Activated T-helper 1 cell treated with anti-CD3 and anti-CD28 coated beads, Interleukin-12 subunit alpha, Interleukin-12 subunit beta, Interleukin-2, Interleukin-4 antibody, amounts not matched to agents 30 ng/mL and 10 ng/mL and 1 ng/mL, durations not matched to agents 14 hours and 24 hours and 36 hours (primary cell): ENCODE data around the gene CDHR4. TPM values are rescaled to one million over a fixed set of nuclear protein-coding genes. Genes with fewer than 3 reads are reported as not detected.

Experiments
- DNase-seq: peaks from one replicate; pipeline ENCODE4 v3.0.0; 2021; ENCODE audit warnings: low spot score
- H3K27ac Mint-ChIP-seq: one replicate; pipeline ENCODE4 v1.8.0; 2021; ENCODE audit warnings: mild to moderate bottlenecking, mixed read lengths
- H3K27me3 Mint-ChIP-seq: one replicate; pipeline ENCODE4 v1.8.0; 2022; ENCODE audit warnings: mild to moderate bottlenecking, moderate library complexity, mixed read lengths; ENCODE audit not compliant: insufficient read depth
- H3K36me3 Mint-ChIP-seq: one replicate; pipeline ENCODE4 v1.8.0; 2021; ENCODE audit warnings: low read depth, mixed read lengths
- H3K4me1 Mint-ChIP-seq: one replicate; pipeline ENCODE4 v1.8.0; 2021; ENCODE audit warnings: low read depth, mixed read lengths
- H3K4me3 Mint-ChIP-seq: one replicate; pipeline ENCODE4 v1.8.0; 2021; ENCODE audit warnings: mild to moderate bottlenecking, moderate library complexity, mixed read lengths
- H3K9me3 Mint-ChIP-seq: one replicate; pipeline ENCODE4 v1.8.0; 2021; ENCODE audit warnings: mixed read lengths
- intact Hi-C: fragments of 100-400 bp; cut with micrococcal nuclease; formaldehyde crosslinking; loops from one replicate; pipeline ENCODE4 v1.15.1; 2024
- total RNA-seq: library from RNA; stranded (reverse); gene quantifications from 2 replicates; pipeline ENCODE4 v1.2.3, GENCODE V29; 2022

The CDHR4 gene
- total RNA-seq, 1 donor from 2014 or later, result not detected

- H3K36me3 Mint-ChIP-seq, result peaks cover 12% of the 10 kb centered on the region
- no peaks in the 10 kb centered on the region for H3K9me3 Mint-ChIP-seq
- H3K4me1 Mint-ChIP-seq, result peaks cover 27% of the 10 kb centered on the region
- H3K27me3 Mint-ChIP-seq, result no peaks in the 10 kb centered on the region
- intact Hi-C loops, result loop anchor here (1.0 kb wide), 2 partner anchors 10 to 43 kb away; partner anchors contain the start of genes INKA1 and TRAIP
- peak; percentile 40 for DNase-seq
- H3K4me3 Mint-ChIP-seq, result peak within 1 kb of the TSS; percentile 94
- peak within 1 kb of the TSS; percentile 94 for H3K27ac Mint-ChIP-seq
Observed at GRCh38 chr3:49813497-49814174, 14.0 kb upstream of the CDHR4 start, which contains the start of gene UBA7. UBA7 (minus strand) TSS chr3:49813953; CDS start chr3:49813787, 166 bp downstream.

GRCh38 chr3:49812916-49813496, 13.3 kb upstream of the CDHR4 start:
- DNase-seq, result no peak
- H3K27ac Mint-ChIP-seq, result peak overlapping the region; percentile 94
- peaks cover 12% of the 10 kb centered on the region for H3K36me3 Mint-ChIP-seq
- H3K9me3 Mint-ChIP-seq, result no peaks in the 10 kb centered on the region
- peak overlapping the region; percentile 94 for H3K4me3 Mint-ChIP-seq
- intact Hi-C loops, result loop anchor here (1.0 kb wide), 2 partner anchors 10 to 43 kb away; partner anchors contain the start of genes INKA1 and TRAIP
- H3K27me3 Mint-ChIP-seq, result no peaks in the 10 kb centered on the region
- peaks cover 30% of the 10 kb centered on the region for H3K4me1 Mint-ChIP-seq

DNA sequence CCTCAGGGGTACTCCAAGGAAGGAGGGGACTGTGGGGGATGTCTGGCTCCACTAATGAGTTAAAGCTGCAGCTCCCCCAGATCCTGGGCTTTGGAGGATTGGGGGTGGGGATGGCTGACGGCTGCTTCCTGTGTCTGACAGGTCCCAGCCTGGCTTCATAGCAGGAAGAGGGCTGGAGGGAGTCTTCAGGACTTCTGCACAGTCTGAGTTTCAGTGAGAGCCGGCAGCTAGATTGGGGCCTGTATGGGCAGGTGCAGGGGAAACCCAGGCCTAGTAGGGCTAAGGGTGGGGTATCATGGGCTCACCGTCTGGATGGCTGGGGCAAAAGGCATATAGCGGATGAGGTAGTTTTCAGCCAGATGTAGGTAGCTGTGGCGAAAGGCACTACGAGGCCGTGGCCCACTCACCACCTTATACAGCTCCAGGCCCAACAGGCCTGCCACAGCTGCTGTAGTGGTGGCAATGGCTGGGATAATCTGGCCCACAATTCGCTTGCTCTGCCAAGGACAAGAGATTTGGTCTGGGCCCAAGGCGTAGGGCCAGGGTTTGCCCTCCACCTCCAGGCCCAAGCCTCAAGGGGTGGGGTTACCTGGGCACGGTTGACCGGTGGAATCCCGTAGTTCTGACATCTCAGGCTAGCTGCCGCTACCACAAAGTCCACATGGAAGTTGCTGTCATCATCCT, 7.9 kb upstream of the CDHR4 start:
- DNase-seq, result no peak
- H3K4me3 Mint-ChIP-seq, result no peak overlapping the region
- peaks cover 20% of the 10 kb centered on the region for H3K36me3 Mint-ChIP-seq
- H3K27me3 Mint-ChIP-seq, result no peaks in the 10 kb centered on the region
- no peaks in the 10 kb centered on the region for H3K9me3 Mint-ChIP-seq
- H3K27ac Mint-ChIP-seq, result no peak overlapping the region
- intact Hi-C loops, result no loop called here
- H3K4me1 Mint-ChIP-seq, result peaks cover 42% of the 10 kb centered on the region

- Mint-ChIP-seq H3K4me1 (peaks cover 35% of the 10 kb centered on the region), H3K27ac (no peak overlapping the region), H3K4me3 (no peak overlapping the region), H3K27me3 (peaks cover 2% of the 10 kb centered on the region), H3K36me3 (peaks cover 20% of the 10 kb centered on the region), H3K9me3 (no peaks in the 10 kb centered on the region)
- DNase-seq, result no peak
- intact Hi-C loops, result no loop called here
Observed at GRCh38 chr3:49806850-49807249, 7.2 kb upstream of the CDHR4 start.

- Mint-ChIP-seq H3K27me3 (peaks cover 3% of the 10 kb centered on the region), H3K4me3 (no peak overlapping the region), H3K4me1 (peaks cover 29% of the 10 kb centered on the region), H3K9me3 (no peaks in the 10 kb centered on the region), H3K27ac (no peak overlapping the region), H3K36me3 (peaks cover 16% of the 10 kb centered on the region)
- intact Hi-C loops, result no loop called here
- DNase-seq, result no peak
Observed at GRCh38 chr3:49805897-49806701, 6.4 kb upstream of the CDHR4 start.

DNA sequence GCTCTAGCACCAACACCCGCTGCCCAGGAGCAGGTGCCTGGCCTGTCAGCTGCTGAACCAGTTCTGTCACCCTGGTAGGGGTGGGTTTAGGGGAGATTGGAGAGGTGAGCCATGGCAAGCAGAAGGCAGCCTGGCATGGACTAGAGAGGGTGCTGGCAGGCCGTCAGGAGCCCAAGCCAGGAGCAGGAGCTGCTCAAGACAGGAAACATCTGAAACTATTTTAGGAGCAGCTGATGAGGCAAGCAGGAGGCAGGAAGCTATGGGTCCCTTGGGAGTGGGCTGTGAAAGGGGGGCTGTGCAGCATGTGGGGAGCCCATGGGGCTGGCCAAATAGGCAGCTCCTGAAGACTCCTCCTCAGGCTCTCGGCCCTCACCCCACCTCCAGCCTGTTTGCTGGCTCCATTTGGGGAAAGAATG, 5.7 kb upstream of the CDHR4 start:
- peak overlapping the region; percentile 21 for H3K27ac Mint-ChIP-seq
- peaks cover 14% of the 10 kb centered on the region for H3K36me3 Mint-ChIP-seq
- peaks cover 27% of the 10 kb centered on the region for H3K4me1 Mint-ChIP-seq
- intact Hi-C loops, result no loop called here
- no peaks in the 10 kb centered on the region for H3K9me3 Mint-ChIP-seq
- H3K4me3 Mint-ChIP-seq, result peak overlapping the region; percentile 38
- peaks cover 3% of the 10 kb centered on the region for H3K27me3 Mint-ChIP-seq
- DNase-seq, result no peak

GRCh38 chr3:49804141-49805041, 4.7 kb upstream of the CDHR4 start:
- Mint-ChIP-seq H3K4me3 (peak overlapping the region; percentile 77), H3K27ac (no peak overlapping the region), H3K4me1 (peaks cover 27% of the 10 kb centered on the region), H3K9me3 (no peaks in the 10 kb centered on the region), H3K36me3 (peaks cover 9% of the 10 kb centered on the region), H3K27me3 (peaks cover 7% of the 10 kb centered on the region)
- intact Hi-C loops, result no loop called here
- no peak for DNase-seq

GRCh38 chr3:49803465-49804140, 3.9 kb upstream of the CDHR4 start:
- H3K36me3 Mint-ChIP-seq, result peaks cover 8% of the 10 kb centered on the region
- H3K27ac Mint-ChIP-seq, result no peak overlapping the region
- intact Hi-C loops, result loop anchor here (1.0 to 2.0 kb wide), 5 partner anchors 10 to 285 kb away; partner anchors contain the start of genes MON1A, RBM5 and UBA7
- peaks cover 27% of the 10 kb centered on the region for H3K4me1 Mint-ChIP-seq
- DNase-seq, result no peak
- H3K9me3 Mint-ChIP-seq, result no peaks in the 10 kb centered on the region
- H3K4me3 Mint-ChIP-seq, result peak overlapping the region; percentile 77
- H3K27me3 Mint-ChIP-seq, result peaks cover 10% of the 10 kb centered on the region

GRCh38 chr3:49802719-49803464, 3.2 kb upstream of the CDHR4 start, which contains the start of gene INKA1:
INKA1 (plus strand) TSS chr3:49803261; CDS start chr3:49803393, 132 bp downstream.
- H3K4me3 Mint-ChIP-seq, result peak within 1 kb of the TSS; percentile 84
- DNase-seq, result peak; percentile 82
- H3K27ac Mint-ChIP-seq, result peak within 1 kb of the TSS; percentile 70
- H3K36me3 Mint-ChIP-seq, result peaks cover 8% of the 10 kb centered on the region
- H3K9me3 Mint-ChIP-seq, result no peaks in the 10 kb centered on the region
- intact Hi-C loops, result loop anchor here (1.0 to 2.0 kb wide), 9 partner anchors 10 to 285 kb away; partner anchors contain the start of genes IP6K1, MON1A, RBM5 and TRAIP
- peaks cover 10% of the 10 kb centered on the region for H3K27me3 Mint-ChIP-seq
- H3K4me1 Mint-ChIP-seq, result peaks cover 23% of the 10 kb centered on the region

DNA sequence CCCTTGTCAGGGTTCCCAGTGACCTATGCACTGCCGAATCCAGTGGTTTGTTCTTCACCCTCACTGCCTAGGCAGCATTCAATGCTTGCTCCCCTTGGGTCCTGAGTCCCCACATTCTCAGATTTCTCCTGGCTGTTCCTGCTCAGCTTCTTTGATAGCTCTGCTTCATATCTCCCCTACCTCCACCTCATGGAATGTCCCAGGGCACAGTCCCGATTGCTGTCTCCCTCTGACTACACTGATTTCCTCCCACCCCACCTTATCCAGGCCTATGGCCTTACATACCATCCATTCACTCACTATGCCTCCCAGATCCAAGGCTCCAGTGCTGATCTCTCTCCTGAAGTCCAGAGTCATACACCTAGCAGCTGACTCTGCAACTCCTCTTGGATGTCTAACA, 1.5 kb upstream of the CDHR4 start:
- Mint-ChIP-seq H3K4me3 (no peak overlapping the region), H3K27ac (no peak overlapping the region), H3K4me1 (peaks cover 7% of the 10 kb centered on the region), H3K36me3 (peaks cover 5% of the 10 kb centered on the region), H3K9me3 (no peaks in the 10 kb centered on the region), H3K27me3 (peaks cover 10% of the 10 kb centered on the region)
- no peak for DNase-seq
- intact Hi-C loops, result no loop called here

- peaks cover 10% of the 10 kb centered on the region for H3K27me3 Mint-ChIP-seq
- intact Hi-C loops, result no loop called here
- H3K9me3 Mint-ChIP-seq, result no peaks in the 10 kb centered on the region
Observed at GRCh38 chr3:49799105-49799504, 568 bp downstream of the CDHR4 start.

More at GRCh38 chr3:49799105-49799504, 568 bp downstream of the CDHR4 start:
- no peak for DNase-seq
- Mint-ChIP-seq H3K36me3 (no peaks in the 10 kb centered on the region), H3K27ac (no peak overlapping the region), H3K4me1 (no peaks in the 10 kb centered on the region), H3K4me3 (no peak overlapping the region)
